GM19395 (cell line): Measurements from ENCODE around the gene KCTD3.
A peak's percentile ranks its signal among the peaks of the same experiment; 100 is the strongest.

Source experiments
- ATAC-seq: cut with Tn5 transposase; IDR thresholded peaks from one replicate; pipeline ENCODE4 v1.9.1; 2021; ENCODE audit warnings: mild to moderate bottlenecking, moderate library complexity; ENCODE audit not compliant: unreplicated experiment

The KCTD3 gene

DNA sequence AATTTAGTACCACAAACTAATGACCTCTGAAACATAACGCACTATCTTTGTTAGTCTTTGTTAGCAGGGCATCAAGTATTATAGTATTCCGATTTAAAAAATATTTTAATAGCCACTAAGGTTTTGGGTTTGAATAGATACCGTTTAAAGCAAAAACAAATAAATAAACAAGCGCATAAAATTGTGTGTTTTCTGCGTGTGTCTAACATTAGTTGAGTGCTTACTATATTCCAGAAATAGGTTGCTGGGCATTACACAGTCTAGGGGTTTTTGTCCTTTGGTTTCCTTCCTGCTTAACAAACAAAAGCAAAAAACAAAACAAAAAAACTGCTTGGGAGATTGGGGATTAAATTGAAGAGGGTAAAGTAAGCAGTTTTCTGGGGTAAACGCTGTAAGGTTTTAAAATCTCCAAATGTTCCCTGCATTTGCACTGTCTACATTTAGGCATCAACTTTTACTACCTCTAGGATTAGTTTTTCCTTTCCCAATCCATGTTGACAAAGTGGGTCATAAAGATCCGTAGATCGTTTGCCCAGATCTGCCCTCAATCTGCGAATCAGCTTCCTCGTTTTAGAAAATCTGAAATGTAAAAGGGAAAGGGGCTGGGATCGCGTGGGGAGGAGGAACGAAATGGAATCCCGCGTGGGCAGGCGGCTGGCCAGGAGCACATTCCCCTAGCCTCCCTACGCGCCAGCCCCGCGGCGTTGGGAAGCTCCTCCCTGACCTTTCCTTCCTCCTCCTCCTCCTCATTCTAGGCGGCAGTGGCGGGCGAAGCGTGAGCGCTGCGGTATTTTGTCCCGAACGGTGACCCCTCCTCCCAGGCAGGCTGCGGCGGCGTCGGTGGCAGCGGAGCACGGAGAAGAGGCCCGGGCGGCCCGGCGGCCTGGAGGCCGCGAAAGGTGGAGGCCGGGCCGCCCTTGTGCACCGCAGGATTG, at the start of gene KCTD3:
TSS of gene KCTD3 (plus strand) at position 749 of the 935 bp plus-strand sequence. CDS start 382 bp downstream, outside the sequence.
- peak; percentile 71 for ATAC-seq

DNA sequence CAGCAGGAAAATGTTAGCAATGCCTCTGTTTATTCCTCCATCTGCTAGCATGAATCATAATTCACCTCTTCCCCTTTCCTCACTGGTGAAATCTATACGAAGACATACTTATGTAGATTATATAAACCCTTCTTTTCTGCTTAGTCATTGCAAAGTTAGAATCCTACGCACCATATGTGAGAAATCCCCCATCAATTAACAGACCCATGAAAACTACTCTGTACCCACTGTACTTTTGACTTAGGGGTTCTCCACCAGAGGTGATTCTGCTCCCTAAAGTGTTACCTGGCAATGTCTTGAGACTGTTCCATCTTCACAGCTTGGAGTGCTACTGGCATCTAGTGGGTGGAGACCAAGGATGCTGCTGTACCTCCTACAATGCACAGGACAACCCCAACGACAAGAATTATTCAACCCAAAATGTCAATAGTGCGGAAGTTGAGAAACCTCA, 49.6 kb upstream of the KCTD3 start:
- ATAC-seq: no peak

DNA sequence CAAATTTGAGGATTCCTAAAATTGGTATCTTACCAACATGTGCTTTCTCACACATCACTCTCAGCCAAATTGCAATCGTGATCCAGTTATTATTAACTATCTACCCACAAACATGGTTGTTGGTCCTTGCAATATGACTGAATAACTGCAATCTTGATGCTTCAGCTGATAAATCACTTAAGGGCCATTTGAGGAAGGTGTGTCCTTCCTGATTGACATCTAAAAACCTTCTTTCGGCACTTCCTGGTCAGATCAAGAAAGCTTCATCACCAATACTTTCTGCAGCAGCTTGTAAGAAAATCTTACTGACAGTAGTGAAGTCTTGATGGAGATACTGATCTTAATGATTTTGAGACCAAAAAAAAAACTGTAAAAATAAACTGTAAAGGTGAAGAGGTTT, 48.5 kb upstream of the KCTD3 start:
- no peak for ATAC-seq

DNA sequence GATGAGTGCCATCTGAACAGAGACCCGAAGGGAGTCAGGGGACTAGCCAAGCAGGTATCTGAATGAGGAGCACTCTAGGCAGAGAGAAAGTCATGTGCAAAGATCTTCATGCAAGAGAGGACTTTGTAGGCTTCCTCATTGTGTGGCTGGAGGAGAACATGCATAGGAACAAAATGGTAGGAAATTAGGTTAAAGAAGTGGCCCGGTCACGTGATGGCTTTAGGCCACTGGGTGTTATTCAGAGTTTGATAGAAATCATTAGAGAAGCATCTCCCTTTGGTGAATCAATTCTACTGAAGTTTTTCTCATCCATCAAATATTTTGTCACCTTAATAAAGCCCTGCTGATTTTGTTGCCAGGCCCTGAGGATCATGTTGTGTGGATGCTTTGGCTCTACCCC, 45.8 kb upstream of the KCTD3 start:
- ATAC-seq: no peak

DNA sequence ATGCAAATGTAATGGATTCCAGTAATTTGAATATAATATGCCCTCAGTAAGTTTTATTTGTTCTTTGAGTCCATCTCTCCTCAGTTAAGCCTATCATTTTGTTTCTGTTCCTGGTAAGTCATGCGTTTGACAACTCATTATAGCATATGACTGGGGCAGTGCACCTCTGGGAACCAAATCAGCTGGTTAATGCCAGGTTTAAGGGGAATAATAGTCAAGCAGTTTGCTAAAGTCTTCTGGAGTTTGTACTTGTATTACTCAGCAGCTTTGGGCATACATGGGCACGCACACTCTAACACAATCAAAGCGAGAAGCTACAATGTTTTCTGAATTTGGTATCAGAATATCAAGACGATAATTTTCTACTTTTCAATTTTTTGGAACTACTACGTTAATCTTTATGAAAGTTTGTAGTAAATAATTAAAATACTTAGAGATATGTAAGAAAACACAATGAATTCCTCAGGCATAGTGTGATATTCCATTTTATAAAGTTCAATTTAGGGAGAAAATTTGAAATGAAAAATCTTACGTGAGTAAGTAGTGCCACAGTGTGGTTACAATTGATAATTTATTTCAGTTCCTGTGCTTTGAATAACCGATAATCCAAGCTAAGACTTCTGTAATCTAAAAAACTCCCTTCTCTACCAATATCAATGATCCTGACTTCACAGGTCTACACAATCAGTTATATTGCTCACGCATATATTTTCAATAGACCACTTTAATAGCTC, 43.8 kb upstream of the KCTD3 start:
- no peak for ATAC-seq

DNA sequence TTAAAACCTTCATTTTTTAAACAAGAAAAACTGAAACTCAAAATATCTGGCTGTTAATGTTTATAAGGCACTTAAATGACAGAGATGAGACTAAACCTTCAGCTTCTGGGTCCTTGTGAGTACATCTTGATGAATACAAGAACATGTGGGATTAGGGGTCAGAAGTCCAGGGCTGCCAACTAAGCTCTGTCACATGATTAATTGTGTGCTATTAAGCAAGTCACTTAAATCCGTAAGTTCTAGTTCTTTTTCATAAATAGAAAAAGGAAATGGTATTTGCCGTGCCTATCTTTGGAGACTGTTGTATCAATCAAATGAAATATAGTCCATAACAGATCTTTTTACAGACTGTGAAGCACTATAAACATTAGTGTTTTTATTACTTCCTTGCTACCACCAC, 43.2 kb upstream of the KCTD3 start:
- no peak for ATAC-seq

DNA sequence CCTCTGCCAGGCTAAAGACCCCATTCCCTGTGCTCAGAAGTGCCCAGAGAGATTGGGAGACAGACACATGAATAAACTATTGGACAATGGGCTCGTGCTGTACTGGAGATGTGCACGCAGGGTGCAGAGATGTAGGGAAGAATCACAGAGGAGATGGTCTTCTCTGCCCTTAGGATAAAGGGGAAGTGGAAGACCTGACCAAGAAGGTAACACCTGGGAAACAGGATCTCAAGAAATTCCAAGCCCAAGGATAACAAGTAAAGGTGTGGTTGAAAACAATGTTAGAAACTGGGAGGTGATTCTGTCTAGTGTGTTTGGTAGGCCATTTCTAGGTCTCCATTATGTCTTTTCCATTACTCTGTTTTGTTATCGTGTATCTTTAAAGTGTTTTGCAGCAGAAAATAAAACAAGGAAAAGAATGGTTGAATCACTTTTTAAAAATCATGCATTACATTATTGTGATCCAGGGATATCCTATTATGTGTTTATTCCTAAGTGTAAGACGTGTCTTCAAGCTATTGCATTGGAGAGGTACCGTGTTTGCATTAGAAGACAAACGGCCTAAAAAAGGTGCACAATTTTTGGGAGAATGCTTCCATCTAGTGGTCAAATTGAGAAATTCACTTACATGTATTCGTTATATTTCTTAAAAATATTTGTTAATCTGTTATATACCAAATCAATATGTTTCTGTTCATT, 40.8 kb upstream of the KCTD3 start:
- peak; percentile 59 for ATAC-seq

DNA sequence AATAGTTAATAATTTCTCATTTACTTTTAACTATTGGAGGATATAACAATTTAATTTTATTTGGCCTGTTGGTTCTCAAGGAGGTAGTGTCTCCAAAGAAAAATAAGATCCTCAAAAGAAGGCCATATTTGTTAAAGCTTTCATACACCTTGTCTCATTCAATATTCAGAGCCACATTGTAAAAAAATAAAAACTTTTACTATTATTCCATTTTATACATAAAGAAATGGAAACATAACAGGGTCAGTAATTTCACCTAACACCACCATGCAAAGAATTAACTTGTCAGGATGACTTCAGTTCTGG, 40.3 kb upstream of the KCTD3 start:
- ATAC-seq: no peak

DNA sequence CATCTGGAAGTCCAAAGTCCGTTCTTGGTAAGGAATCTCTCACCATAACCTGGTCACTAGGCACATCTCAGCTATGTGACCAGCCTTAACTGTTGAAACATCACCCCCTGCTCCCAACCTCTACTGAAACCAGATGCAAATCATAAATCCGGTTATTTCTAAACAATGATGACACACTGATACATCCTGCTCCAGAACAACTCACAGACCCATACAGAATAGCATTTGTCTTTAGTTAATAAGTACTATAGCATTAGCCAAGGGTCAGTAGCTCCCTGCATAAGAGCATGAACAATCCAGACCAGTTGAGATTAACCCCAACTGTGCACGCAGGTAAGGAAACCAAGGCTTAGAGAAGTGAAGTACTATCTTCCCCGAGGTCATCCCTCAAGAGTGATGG, 38.0 kb upstream of the KCTD3 start:
- ATAC-seq: peak; percentile 75

DNA sequence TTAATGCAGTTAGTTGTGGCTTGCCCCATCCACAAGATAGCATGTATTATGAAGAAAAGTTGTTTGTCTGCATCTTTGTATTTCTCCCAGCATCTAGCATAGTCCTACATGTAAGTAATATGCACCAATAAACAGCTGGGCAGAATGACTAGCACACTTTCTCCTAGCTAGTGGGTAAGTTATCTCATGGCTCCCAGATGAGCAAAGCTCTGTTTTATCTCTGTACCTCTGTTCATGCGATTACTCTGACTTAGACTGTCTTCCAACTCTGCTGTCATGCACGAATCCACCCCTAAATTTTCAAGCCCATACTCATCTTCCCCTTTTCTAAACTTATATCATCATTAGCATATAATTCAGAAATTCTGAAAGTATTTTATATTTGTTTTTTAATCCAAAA, 37.5 kb upstream of the KCTD3 start:
- ATAC-seq: no peak

DNA sequence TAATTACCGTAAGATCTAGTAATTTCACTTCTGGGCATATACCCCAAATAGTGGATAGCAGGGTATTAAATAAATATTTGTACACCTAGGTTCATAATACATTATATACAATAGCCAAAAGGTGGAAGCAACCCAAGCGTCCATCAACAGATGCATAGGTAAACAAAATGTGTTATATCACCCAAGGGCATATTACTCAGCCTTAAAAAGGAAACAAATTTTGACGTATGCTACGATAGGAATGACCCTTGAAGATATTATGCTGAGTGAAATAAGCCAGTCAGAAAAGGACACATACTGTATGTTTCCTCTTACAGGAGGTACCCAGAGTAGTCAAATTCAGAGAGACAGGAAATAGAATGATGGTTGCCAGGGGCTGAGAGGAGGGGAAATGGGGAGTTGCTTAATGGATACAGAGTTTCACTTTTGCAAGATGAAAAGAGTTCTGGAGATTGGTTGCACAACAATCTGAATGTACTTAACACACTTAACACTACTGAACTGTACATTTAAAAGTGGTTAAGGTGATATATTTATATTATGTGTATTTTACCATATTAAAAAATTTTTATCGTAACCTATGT, 36.6 kb upstream of the KCTD3 start:
- no peak for ATAC-seq

DNA sequence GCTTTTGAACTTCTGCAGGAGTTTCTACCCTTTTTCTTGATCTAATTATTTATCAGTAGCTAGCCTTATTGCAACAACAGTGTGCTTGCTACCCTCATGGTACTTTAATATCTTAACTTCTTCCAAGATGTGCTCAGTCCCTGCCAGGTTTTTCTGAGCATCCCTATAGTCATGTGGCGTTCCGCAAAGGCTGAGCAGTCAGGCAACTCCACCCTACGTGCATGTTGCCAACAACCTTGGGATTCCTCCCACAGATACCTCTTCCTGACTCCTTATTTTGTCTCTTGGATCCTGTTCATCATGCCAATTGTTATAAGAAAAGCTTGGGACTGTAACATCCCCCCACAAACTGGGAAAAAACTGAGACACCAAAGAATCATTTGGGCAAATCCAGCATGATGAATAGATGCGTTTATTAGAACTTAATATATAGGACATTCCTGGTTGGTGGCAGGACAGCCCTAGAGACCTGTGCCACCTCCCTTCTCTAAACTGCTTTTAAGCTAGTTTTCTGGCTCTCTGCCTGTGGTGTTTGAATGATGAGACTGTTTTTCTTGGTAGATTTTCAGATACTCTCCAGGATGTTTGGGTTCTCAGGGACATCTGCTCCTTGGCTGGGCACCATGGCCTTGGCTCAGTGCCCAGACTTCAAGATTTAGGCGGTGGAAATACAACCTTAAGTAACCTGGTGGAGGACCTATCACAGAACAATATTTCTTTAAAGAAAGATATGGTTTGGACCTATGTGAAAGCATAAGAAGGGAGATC, 27.1 kb upstream of the KCTD3 start:
- ATAC-seq: no peak

DNA sequence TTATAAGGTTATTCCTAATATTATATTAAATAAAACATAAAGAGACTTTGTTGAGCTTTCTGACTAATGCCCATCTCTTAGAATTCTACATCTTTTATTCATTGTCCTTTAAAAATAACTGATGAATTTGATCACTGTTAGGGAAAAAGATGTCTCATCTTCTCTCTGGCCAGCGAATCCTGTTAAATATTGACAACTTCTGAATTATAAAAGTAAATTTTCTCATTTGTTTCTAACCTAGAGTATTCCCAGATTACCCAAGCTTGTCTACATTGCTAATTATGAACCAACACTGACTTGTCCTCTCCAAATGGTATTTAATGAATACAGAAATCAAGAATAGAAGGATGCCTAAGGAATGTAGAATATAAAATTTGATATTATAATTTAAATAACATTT, 24.8 kb upstream of the KCTD3 start:
- ATAC-seq: no peak

DNA sequence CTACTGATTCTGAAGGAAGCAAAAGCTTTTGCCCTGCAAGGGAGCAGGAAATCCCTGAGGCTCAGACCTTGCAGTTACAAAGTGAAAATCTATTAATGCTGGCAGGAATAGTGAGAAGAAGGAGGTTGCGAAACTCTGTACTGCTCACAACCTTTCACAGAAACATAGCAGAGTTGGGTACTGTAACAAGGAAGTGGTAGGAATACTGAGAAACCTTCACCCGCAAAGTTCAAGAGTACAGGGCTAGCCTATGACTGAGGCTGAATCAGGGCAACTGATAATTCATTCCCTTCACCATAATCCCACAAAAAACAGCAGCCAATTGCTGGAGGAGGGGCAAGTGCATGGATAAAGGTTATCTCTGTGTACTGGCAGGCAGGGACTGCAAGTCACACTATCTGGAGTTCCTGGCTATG, 23.9 kb upstream of the KCTD3 start:
- ATAC-seq: peak; percentile 94

DNA sequence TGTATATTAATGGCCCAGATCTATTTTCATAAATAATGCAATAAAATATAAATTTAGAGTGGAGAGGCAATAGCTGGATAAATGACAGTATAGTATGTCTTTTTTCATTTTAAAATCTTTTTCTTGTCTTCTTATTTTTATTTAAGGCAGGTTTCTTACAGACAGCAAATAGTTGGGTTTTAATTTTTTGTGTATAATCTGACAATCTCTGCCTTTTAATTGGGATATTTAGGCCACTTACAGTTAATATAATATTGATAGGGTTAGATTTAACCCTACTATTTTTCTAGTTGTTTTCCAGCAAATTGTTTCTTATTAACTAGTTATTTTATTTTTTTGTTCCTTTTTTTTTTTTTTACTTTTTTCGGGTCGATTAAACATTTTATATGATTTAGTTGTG, 23.3 kb upstream of the KCTD3 start:
- ATAC-seq: no peak

DNA sequence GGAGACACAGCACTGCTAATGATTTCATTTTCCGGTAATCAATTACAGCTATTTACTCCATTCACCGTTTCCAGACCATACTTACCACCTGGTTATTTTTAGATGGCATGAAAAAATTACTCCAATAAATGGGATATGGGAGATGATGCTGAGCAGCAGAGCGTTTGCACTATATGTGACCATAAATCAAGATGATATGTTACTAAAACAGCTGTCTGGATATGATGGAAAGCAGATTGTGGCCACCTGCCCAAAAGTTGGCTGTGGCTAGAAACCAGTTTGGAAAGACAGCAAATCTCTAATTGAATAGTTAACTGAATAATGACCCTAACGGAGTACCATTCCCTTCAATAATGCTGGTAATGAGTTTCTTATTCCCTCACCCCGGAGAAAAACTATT, 22.5 kb upstream of the KCTD3 start:
- ATAC-seq: no peak

DNA sequence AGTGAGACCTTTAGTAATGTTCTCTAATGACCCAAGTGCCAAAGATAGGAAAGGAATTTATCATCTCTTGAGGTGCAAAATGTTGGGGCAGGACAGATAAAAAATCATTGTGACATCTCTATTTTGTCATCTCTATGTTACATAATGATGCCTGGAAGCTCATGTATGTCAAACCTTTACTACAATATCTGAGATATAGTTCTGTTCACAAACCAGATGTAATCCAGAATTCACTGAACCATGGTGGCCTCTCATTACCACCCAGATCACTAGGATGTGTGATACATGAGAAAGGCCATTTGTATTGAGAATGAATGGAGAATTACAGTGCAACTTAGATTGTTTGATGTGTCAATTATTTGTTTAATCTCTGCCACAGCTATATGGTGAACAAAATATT, 22.0 kb upstream of the KCTD3 start:
- ATAC-seq: no peak

DNA sequence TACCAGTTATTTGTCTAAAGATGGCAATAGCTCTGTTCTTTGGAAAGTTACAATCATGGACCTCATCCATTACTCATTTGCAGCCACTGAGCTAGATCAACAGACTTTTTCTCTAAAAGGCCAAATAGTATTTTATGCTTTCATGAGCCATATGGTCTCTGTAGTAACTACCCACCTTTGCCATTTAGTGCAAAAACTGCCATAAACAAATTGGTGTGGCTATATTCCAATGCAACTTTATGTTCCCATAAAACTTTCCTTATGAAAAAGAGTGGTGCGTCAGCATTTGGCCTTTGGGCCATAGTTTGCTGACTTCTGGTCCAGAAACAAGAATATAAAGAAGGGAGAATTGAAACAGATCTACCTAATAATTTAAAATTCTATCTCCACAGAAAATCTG, 20.1 kb upstream of the KCTD3 start:
- no peak for ATAC-seq

DNA sequence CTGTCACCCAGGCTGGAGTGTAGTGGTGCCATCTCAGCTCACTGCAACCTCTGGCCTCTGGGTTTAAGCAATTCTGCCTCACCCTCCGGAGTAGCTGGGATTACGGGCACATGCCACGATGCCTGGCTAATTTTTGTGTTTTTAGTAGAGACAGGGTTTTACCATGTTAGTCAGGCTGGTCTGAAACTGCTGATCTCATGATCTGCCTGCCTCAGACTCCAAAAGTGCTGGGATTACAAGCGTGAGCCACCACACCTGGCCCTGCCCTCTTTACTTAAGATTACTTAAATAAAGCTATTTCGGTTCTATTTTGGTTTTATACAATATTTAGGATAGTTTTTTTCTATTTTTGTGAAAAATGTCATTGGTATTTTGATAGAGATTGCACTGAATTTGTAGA, 15.3 kb upstream of the KCTD3 start:
- ATAC-seq: no peak

DNA sequence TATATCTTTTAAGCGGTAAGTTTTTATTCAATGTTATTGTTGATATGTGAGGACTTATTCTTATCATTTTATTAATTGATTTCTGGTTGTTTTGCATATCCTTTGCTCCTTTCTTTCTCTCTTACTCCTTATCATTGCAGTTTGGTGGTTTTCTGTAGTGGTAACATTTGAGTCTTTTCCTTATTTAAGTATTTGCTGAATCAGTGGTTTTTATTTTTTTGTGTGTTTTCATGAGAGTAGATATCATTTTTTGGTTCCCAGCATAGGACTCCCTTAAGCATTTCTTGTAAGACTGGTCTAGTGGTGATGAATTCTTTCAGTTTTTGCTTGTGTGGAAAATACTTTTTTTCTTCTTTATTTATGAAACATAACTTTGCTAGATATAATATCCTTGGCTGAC, 12.2 kb upstream of the KCTD3 start:
- no peak for ATAC-seq

DNA sequence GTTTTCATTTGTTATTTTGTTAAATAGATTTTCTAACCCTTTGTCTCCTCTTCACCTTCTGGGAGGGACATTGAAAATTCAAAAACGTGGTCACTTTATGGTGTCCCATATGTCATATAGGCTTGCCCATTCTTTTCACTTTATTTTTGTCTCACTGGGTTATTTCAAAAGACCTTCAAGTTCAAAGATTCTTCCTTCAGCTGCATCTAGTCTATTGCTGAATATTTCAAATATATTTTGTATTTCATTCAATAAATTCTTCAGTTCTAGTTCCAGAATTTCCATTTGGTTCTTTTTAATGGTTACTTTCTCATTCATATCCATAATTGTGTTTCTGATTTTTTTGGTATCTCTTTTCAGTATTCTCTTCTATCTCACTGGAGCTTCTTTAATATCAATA, 11.6 kb upstream of the KCTD3 start:
- ATAC-seq: no peak
